HepG2 (cell line): ENCODE data around the gene RAD54L. TPM values are rescaled to one million over a fixed set of nuclear protein-coding genes. Genes with fewer than 3 reads are reported as not detected.

ENCODE experiments used
- EEA1 ChIP-seq: sonication (generic); formaldehyde crosslinking; IDR thresholded peaks from 2 replicates; pipeline ENCODE4 v1.5.1; 2020; ENCODE audit warnings: mild to moderate bottlenecking, missing genetic modification reagents, borderline replicate concordance
- HIC2 ChIP-seq: sonication (generic); formaldehyde crosslinking; IDR thresholded peaks from 2 replicates; pipeline ENCODE4 v1.9.0; 2022; ENCODE audit warnings: low read depth, missing genetic modification reagents
- NCOA2 ChIP-seq: sonication (generic); formaldehyde crosslinking; IDR thresholded peaks from 2 replicates; pipeline ENCODE4 v1.8.0; 2022; ENCODE audit warnings: inconsistent platforms
- NR0B2 ChIP-seq: sonication (generic); formaldehyde crosslinking; IDR thresholded peaks from 2 replicates; pipeline ENCODE4 v1.4.0; 2020; ENCODE audit warnings: mild to moderate bottlenecking, missing genetic modification reagents
- REST ChIP-seq, 2 experiments: IDR thresholded peaks; 2 replicates each; pipeline ENCODE4 v1.6.1; 2011 to 2012; ENCODE audit warnings: low read length in 2 of 2, borderline replicate concordance in 1 of 2, low read depth in 1 of 2, mild to moderate bottlenecking in 1 of 2, moderate library complexity in 1 of 2
- SNAPC4 ChIP-seq: sonication (generic); formaldehyde crosslinking; IDR thresholded peaks from 2 replicates; pipeline ENCODE4 v1.4.0; 2020; ENCODE audit warnings: mild to moderate bottlenecking, missing genetic modification reagents
- ZFP36 ChIP-seq: fragments of 150-350 bp; IDR thresholded peaks from 2 replicates; pipeline ENCODE4 v1.6.1; 2018; ENCODE audit warnings: borderline replicate concordance, low read length, low read depth; ENCODE audit not compliant: partially characterized antibody
- ZNF432 ChIP-seq: sonication (generic); formaldehyde crosslinking; IDR thresholded peaks from 2 replicates; pipeline ENCODE4 v1.5.0; 2020; ENCODE audit warnings: missing genetic modification reagents, mild to moderate bottlenecking, borderline replicate concordance
- polyA plus RNA-seq, 8 experiments: library from polyadenylated mRNA; depleted of rRNA in 3 of 8; stranded (reverse) in 7 of 8; unstranded in 1 of 8; fragments of >200 nt; fragmentation: Illumina TruSeq in 4 of 8; extraction: Trizol in 4 of 8; gene quantifications; 2 replicates each; pipeline versions ENCODE4 v1.2.1 to v1.2.3, GENCODE V29; 2011 to 2016; ENCODE audit warnings: low read depth in 4 of 8, missing spikeins in 1 of 8, mixed read lengths in 1 of 8; ENCODE audit not compliant: insufficient read depth in 1 of 8
- total RNA-seq, 5 experiments: library from RNA; depleted of rRNA; stranded (reverse); fragments of >200 nt; fragmentation: Illumina TruSeq; extraction: Trizol; gene quantifications; 2 replicates each; pipeline ENCODE4 v1.2.3, GENCODE V29; 2016; ENCODE audit warnings: low read depth in 1 of 5

The RAD54L gene
- total and polyA plus RNA-seq, 2 of the 13 experiments (the other 11 are each of a cell fraction or from before 2014, with no cell fraction given), result 10.2 to 30.0 TPM

GRCh38 chr1:46219551-46220520 lies 27.7 kb upstream of the RAD54L start (continued):
- TF ChIP-seq SNAPC4 (no peak), EEA1 (CRISPR knock-in tag) (no peak), NR0B2 (CRISPR knock-in tag) (0 out of 2 replicates have a peak, but pooled peaks have one; percentile 39), ZFP36 (no peak), NCOA2 (no peak), REST (IDR thresholded peaks at IDR 0.05; ENCODE audit: borderline replicate concordance in 1 of 2, low read depth in 1 of 2, low read length in 2 of 2) (peak in 1 of 2 experiments; percentile 15; a peak in 1 of 4 replicates), ZNF432 (CRISPR knock-in tag) (no peak), HIC2 (CRISPR knock-in tag) (no peak)
